H1 (cell line): Measurements from ENCODE around the gene LTB. TPM values are rescaled to one million over a fixed set of nuclear protein-coding genes. Genes with fewer than 3 reads are reported as not detected.

Experiments used
- CTCF ChIA-PET: fragments of 300-600 bp; sonication (Branson Sonifier 250); formaldehyde crosslinking; loops from one replicate; lab custom pipeline; 2021; ENCODE audit not compliant: partially characterized antibody; lab: Charles Lee
- POLR2A ChIA-PET: fragments of 300-600 bp; sonication (Branson Sonifier 250); formaldehyde crosslinking; loops from one replicate; lab custom pipeline; 2021; ENCODE audit warnings: inconsistent platforms; ENCODE audit not compliant: partially characterized antibody; lab: Charles Lee
- DNase-seq, 2 experiments: peaks; one replicate each; pipeline versions ENCODE4 v3.0.0 to v3.0.0-alpha.2; 2010 to 2022; ENCODE audit warnings: low spot score in 2 of 2, low read depth in 1 of 2, mixed read lengths in 1 of 2
- FAIRE-seq: peaks from 2 replicates; lab custom pipeline; 2011; peaks lifted over from hg19 to GRCh38; lab: Jason Lieb, UNC
- H2AFZ ChIP-seq: 2 replicates; pipeline ENCODE4 v1.8.1; 2012; ENCODE audit warnings: low read length, inconsistent platforms
- H2AK5ac ChIP-seq: 2 replicates; pipeline ENCODE4 v1.6.1; 2013; ENCODE audit warnings: low read depth, low read length
- H2BK120ac ChIP-seq: replicated peaks from 2 replicates; pipeline ENCODE3; 2013; ENCODE audit warnings: low read depth, low read length, inconsistent platforms
- H2BK12ac ChIP-seq: 2 replicates; pipeline ENCODE4 v1.6.1; 2013; ENCODE audit warnings: low read depth, low read length
- H2BK15ac ChIP-seq: 2 replicates; pipeline ENCODE4 v1.6.1; 2013; ENCODE audit warnings: low read length
- H2BK20ac ChIP-seq: 2 replicates; pipeline ENCODE4 v1.6.1; 2013; ENCODE audit warnings: low read length
- H2BK5ac ChIP-seq: 2 replicates; pipeline ENCODE4 v1.6.1; 2013; ENCODE audit warnings: low read depth, low read length
- H3K14ac ChIP-seq: 2 replicates; pipeline ENCODE4 v1.6.1; 2013; ENCODE audit warnings: inconsistent platforms; ENCODE audit not compliant: insufficient read length
- H3K18ac ChIP-seq: 2 replicates; pipeline ENCODE4 v1.6.1; 2013; ENCODE audit warnings: low read length; ENCODE audit errors: extremely low read depth
- H3K23ac ChIP-seq: 2 replicates; pipeline ENCODE4 v1.6.1; 2013; ENCODE audit warnings: inconsistent platforms; ENCODE audit not compliant: insufficient read length
- H3K23me2 ChIP-seq: 2 replicates; pipeline ENCODE4 v1.6.1; 2013; ENCODE audit warnings: low read depth, low read length
- H3K27ac ChIP-seq: 2 replicates; pipeline ENCODE4 v1.6.1; 2011; ENCODE audit warnings: low read depth, low read length, inconsistent platforms
- H3K27me3 ChIP-seq, 4 experiments: replicated peaks in 1 of 4; 1 replicate in 1 of 4; 2 replicates in 3 of 4; pipeline versions ENCODE4 v1.6.1 to v1.8.1; 2011 to 2013; ENCODE audit warnings: low read length in 3 of 4, mild to moderate bottlenecking in 3 of 4, inconsistent platforms in 2 of 4, mixed read lengths in 2 of 4, moderate library complexity in 1 of 4; ENCODE audit not compliant: control insufficient read depth in 3 of 4, insufficient read depth in 3 of 4; ENCODE audit errors: extremely low read depth in 1 of 4
- H3K36me3 ChIP-seq, 4 experiments: 2 replicates each; pipeline versions ENCODE4 v1.6.1 to v1.8.1; 2011 to 2013; ENCODE audit warnings: mild to moderate bottlenecking in 4 of 4, low read length in 3 of 4, moderate library complexity in 2 of 4, control low read depth in 1 of 4, inconsistent platforms in 1 of 4; ENCODE audit not compliant: insufficient read depth in 4 of 4, control insufficient read depth in 2 of 4
- H3K4ac ChIP-seq: replicated peaks from 2 replicates; pipeline ENCODE3; 2013; ENCODE audit warnings: low read length, low read depth, mixed read lengths, inconsistent platforms; ENCODE audit not compliant: insufficient read length
- H3K4me1 ChIP-seq, 4 experiments: replicated peaks in 1 of 4; 1 replicate in 1 of 4; 2 replicates in 3 of 4; pipeline versions ENCODE4 v1.6.1 to v1.8.1; 2011 to 2013; ENCODE audit warnings: low read length in 3 of 4, inconsistent platforms in 2 of 4, mixed read lengths in 1 of 4; ENCODE audit not compliant: insufficient read depth in 4 of 4, control insufficient read depth in 3 of 4
- H3K4me2 ChIP-seq, 2 experiments: 2 replicates each; pipeline versions ENCODE4 v1.6.1 to v1.8.1; 2011 to 2013; ENCODE audit warnings: low read depth in 2 of 2, low read length in 2 of 2, control low read depth in 1 of 2, inconsistent platforms in 1 of 2, mild to moderate bottlenecking in 1 of 2; ENCODE audit not compliant: insufficient read depth in 1 of 2
- H3K4me3 ChIP-seq, 4 experiments: fragments of 200-600, 300-600 bp in 1 of 4; sonication (generic), shearing (Covaris generic), sonication (Bioruptor Twin) in 1 of 4; 2 replicates each; pipeline versions ENCODE4 v1.5.1 to v1.8.1; 2011 to 2016; ENCODE audit warnings: low read length in 4 of 4, low read depth in 3 of 4, control low read depth in 2 of 4, inconsistent platforms in 2 of 4, mild to moderate bottlenecking in 2 of 4, mixed read lengths in 1 of 4, moderate library complexity in 1 of 4; ENCODE audit not compliant: insufficient read depth in 2 of 4; ENCODE audit errors: extremely low read depth in 1 of 4
- H3K56ac ChIP-seq: replicated peaks from 2 replicates; pipeline ENCODE3; 2013; ENCODE audit warnings: low read depth, mild to moderate bottlenecking, mixed read lengths, low read length, inconsistent platforms; ENCODE audit not compliant: insufficient read length
- H3K79me1 ChIP-seq: 2 replicates; pipeline ENCODE4 v1.6.1; 2013; ENCODE audit warnings: low read depth, low read length, control low read depth
- H3K79me2 ChIP-seq, 2 experiments: 2 replicates each; pipeline versions ENCODE4 v1.6.1 to v1.8.1; 2012 to 2013; ENCODE audit warnings: low read length in 2 of 2, mild to moderate bottlenecking in 2 of 2, inconsistent platforms in 1 of 2; ENCODE audit not compliant: insufficient read depth in 2 of 2, control insufficient read depth in 1 of 2
- H3K9ac ChIP-seq, 4 experiments: replicated peaks in 1 of 4; 1 replicate in 1 of 4; 2 replicates in 3 of 4; pipeline versions ENCODE4 v1.6.1 to v1.8.1; 2011 to 2013; ENCODE audit warnings: low read depth in 3 of 4, low read length in 3 of 4, control low read depth in 2 of 4, mild to moderate bottlenecking in 2 of 4, moderate library complexity in 2 of 4, inconsistent platforms in 1 of 4; ENCODE audit errors: extremely low read depth in 1 of 4
- H3K9me3 ChIP-seq, 2 experiments: 2 replicates each; pipeline versions ENCODE4 v1.6.1 to v1.8.1; 2012 to 2013; ENCODE audit warnings: mild to moderate bottlenecking in 2 of 2, moderate library complexity in 2 of 2, control low read depth in 1 of 2, inconsistent platforms in 1 of 2, low read depth in 1 of 2, low read length in 1 of 2, mixed read lengths in 1 of 2; ENCODE audit not compliant: insufficient read depth in 2 of 2
- H4K20me1 ChIP-seq, 2 experiments: replicated peaks in 1 of 2; 2 replicates each; pipeline versions ENCODE3 to v1.8.1; 2011 to 2013; ENCODE audit warnings: inconsistent platforms in 2 of 2, low read length in 2 of 2, mild to moderate bottlenecking in 1 of 2; ENCODE audit not compliant: insufficient read depth in 2 of 2, control insufficient read depth in 1 of 2
- H4K5ac ChIP-seq: 2 replicates; pipeline ENCODE4 v1.6.1; 2013; ENCODE audit warnings: low read length, low read depth, mixed read lengths, inconsistent platforms; ENCODE audit not compliant: insufficient read length
- H4K8ac ChIP-seq: 2 replicates; pipeline ENCODE4 v1.8.0; 2013; ENCODE audit warnings: mild to moderate bottlenecking, moderate library complexity, low read length, inconsistent platforms; ENCODE audit not compliant: insufficient read depth; ENCODE audit errors: extremely low read depth
- H4K91ac ChIP-seq: replicated peaks from 2 replicates; pipeline ENCODE3; 2013; ENCODE audit warnings: low read length, mixed read lengths, inconsistent platforms; ENCODE audit not compliant: insufficient read length
- CBX8 ChIP-seq: fragments of 300-800, 300-1000 bp; sonication (generic); IDR thresholded peaks from 2 replicates; pipeline ENCODE4 v1.7.1; 2016; ENCODE audit warnings: low read depth, low read length, borderline replicate concordance
- KDM1A ChIP-seq: fragments of 200-600, 300-600 bp; sonication (generic); IDR thresholded peaks from 2 replicates; pipeline ENCODE4 v1.7.1; 2016; ENCODE audit warnings: mild to moderate bottlenecking, low read length, borderline replicate concordance
- TCF12 ChIP-seq: IDR thresholded peaks from 2 replicates; pipeline ENCODE4 v1.6.1; 2011; ENCODE audit warnings: low read depth, mild to moderate bottlenecking, low read length
- USF2 ChIP-seq: IDR thresholded peaks from 2 replicates; pipeline ENCODE4 v1.6.1; 2011; ENCODE audit warnings: low read length, improper control_type of control experiment
- WGBS, 2 experiments: shearing (Covaris generic) in 1 of 2; methylation state at CpG; one replicate each; pipeline versions ENCODE4 v1.1.6 to v1.1.7; 2013 to 2015; ENCODE audit warnings: low lambda C conversion rate in 2 of 2, mixed read lengths in 2 of 2, inconsistent platforms in 1 of 2, low coverage in 1 of 2, missing lambda C conversion rate in 1 of 2; ENCODE audit not compliant: insufficient replicate concordance in 2 of 2, insufficient coverage in 1 of 2, insufficient read length in 1 of 2; ENCODE audit errors: extremely low coverage in 1 of 2, missing lambda C conversion rate in 1 of 2; 5-methylcytosine and 5-hydroxymethylcytosine counted together
- polyA plus RNA-seq, 7 experiments: library from polyadenylated mRNA; depleted of rRNA in 3 of 7; stranded (reverse) in 5 of 7; unstranded in 2 of 7; fragments of >200 nt in 5 of 7; fragments of 200-250 nt in 2 of 7; gene quantifications; 1 replicate in 5 of 7; 2 replicates in 1 of 7; 4 replicates in 1 of 7; pipeline versions ENCODE4 v1.2.1 to v1.2.3, GENCODE V29; 2011 to 2013; ENCODE audit warnings: missing spikeins in 2 of 7, mixed read lengths in 2 of 7
- total RNA-seq: library from RNA; stranded (reverse); fragmentation: NEBNext Ultra II Directional; extraction: Animal tissue kit (Norgen Biotek cat#: 25700); gene quantifications from 2 replicates; pipeline ENCODE4 v1.2.1, GENCODE V29; 2021

The LTB gene
- total and polyA plus RNA-seq, 2 of the 8 experiments (the other 6 are each of a cell fraction or from before 2014, with no cell fraction given) = 0.43 to 0.47 TPM

GRCh38 chr6:31568537-31568961 is 13.7 kb downstream of the LTB start:
- no peak overlapping the region for H2BK12ac ChIP-seq
- H3K4me3 ChIP-seq = no peak overlapping the region
- TF ChIP-seq CBX8 (no peak), TCF12 (no peak), USF2 (no peak), KDM1A (no peak)
- no peak overlapping the region for H3K56ac ChIP-seq
- no peak overlapping the region for H3K14ac ChIP-seq
- H4K91ac ChIP-seq = no peak overlapping the region
- no peak overlapping the region for H4K5ac ChIP-seq
- H3K79me2 ChIP-seq = no peaks in the 10 kb centered on the region
- H2BK20ac ChIP-seq = 0 out of 2 replicates have a peak overlapping the region, but pooled peaks have one; percentile 21
- H4K20me1 ChIP-seq = no peaks in the 10 kb centered on the region
- no peaks in the 10 kb centered on the region for H3K9me3 ChIP-seq
- no peak overlapping the region for H2BK5ac ChIP-seq
- H2BK120ac ChIP-seq = no peak overlapping the region
- 81% methylated on average over 3 of the region's 3 CpGs; no CpG with 5 or more reads in 1 of the 2 experiments for WGBS, 2 experiments
- H3K18ac ChIP-seq = no peak overlapping the region
- no peak overlapping the region for H3K27ac ChIP-seq
- POLR2A ChIA-PET = interaction anchor here (0.7 to 5.5 kb wide), 5 partner anchors 11 to 84 kb away, joined by 3 to 27 read pairs (median 6); partner anchors contain the start of genes BAG6 and LTB
- no peaks in the 10 kb centered on the region; a peak in 2 of 7 replicates for H3K4me1 ChIP-seq
- peaks cover 3% of the 10 kb centered on the region; the same call in 1 of the 2 replicates for H3K23me2 ChIP-seq
- H2BK15ac ChIP-seq = peak overlapping the region; percentile 72; the same call in 1 of the 2 replicates
- 0 out of 2 replicates have a peak overlapping the region, but pooled peaks have one; percentile 28 for H2AK5ac ChIP-seq
- CTCF ChIA-PET = interaction anchor here (1.1 to 4.9 kb wide), 6 partner anchors 11 to 28 kb away, joined by 3 to 47 read pairs (median 8); partner anchors contain the start of genes LST1, LTB and NCR3
- no peak overlapping the region for H3K23ac ChIP-seq
- H3K27me3 ChIP-seq = no peaks in the 10 kb centered on the region
- no peak overlapping the region for H3K9ac ChIP-seq
- H3K4me2 ChIP-seq = no peak overlapping the region
- DNase-seq (no peak), FAIRE-seq (no peak)
- no peaks in the 10 kb centered on the region for H3K79me1 ChIP-seq
- H3K36me3 ChIP-seq = no peaks in the 10 kb centered on the region
- H3K4ac ChIP-seq = no peak overlapping the region
- no peak overlapping the region for H4K8ac ChIP-seq
- H2AFZ ChIP-seq = no peak overlapping the region
